Neural cell (in vitro differentiated cells): ENCODE data around the gene FOXL2. TPM values are rescaled to one million over a fixed set of nuclear protein-coding genes. Genes with fewer than 3 reads are reported as not detected.

Experiments used
- H2AFZ ChIP-seq: fragments of 200-600, 300-800 bp; sonication (generic), shearing (Covaris generic); 2 replicates; pipeline ENCODE4 v1.6.0; 2014; ENCODE audit warnings: low read depth, mild to moderate bottlenecking, antibody characterized with exemption, low read length, moderate library complexity
- H3F3A ChIP-seq: fragments of 200-600 bp; shearing (Covaris generic); 2 replicates; pipeline ENCODE4 v1.6.1; 2016; ENCODE audit warnings: mild to moderate bottlenecking, moderate library complexity, mixed read lengths, antibody characterized with exemption, low read length; ENCODE audit not compliant: insufficient read depth, poor library complexity, severe bottlenecking
- H3K27ac ChIP-seq: fragments of 200-600, 300-800 bp; sonication (generic), shearing (Covaris generic); 2 replicates; pipeline ENCODE4 v1.5.1; 2014; ENCODE audit warnings: mild to moderate bottlenecking, low read length, moderate library complexity
- H3K27me3 ChIP-seq: fragments of 300-800, 200-600 bp; sonication (generic), shearing (Covaris generic); 2 replicates; pipeline ENCODE4 v1.6.0; 2014; ENCODE audit warnings: mild to moderate bottlenecking, low read depth, low read length, moderate library complexity; ENCODE audit not compliant: insufficient read depth
- H3K36me3 ChIP-seq: fragments of 300-800, 200-600 bp; sonication (generic), shearing (Covaris generic); 2 replicates; pipeline ENCODE4 v1.5.1; 2014; ENCODE audit warnings: mild to moderate bottlenecking, antibody characterized with exemption, low read length, moderate library complexity; ENCODE audit not compliant: insufficient read depth
- H3K4me2 ChIP-seq: fragments of 300-800, 200-600 bp; sonication (generic), shearing (Covaris generic); 2 replicates; pipeline ENCODE4 v1.6.0; 2014; ENCODE audit warnings: mild to moderate bottlenecking, low read length
- H3K4me3 ChIP-seq: fragments of 300-800, 200-600 bp; sonication (generic), shearing (Covaris generic); 2 replicates; pipeline ENCODE4 v1.5.1; 2014; ENCODE audit warnings: mild to moderate bottlenecking, low read length, moderate library complexity
- H3K79me2 ChIP-seq: fragments of 200-600 bp; shearing (Covaris generic); replicated peaks from 2 replicates; pipeline ENCODE4 v1.6.0; 2014; ENCODE audit warnings: mild to moderate bottlenecking, low read length, moderate library complexity; ENCODE audit not compliant: insufficient read depth
- H3K9ac ChIP-seq: fragments of 300-800, 200-600 bp; sonication (generic), shearing (Covaris generic); 2 replicates; pipeline ENCODE4 v1.6.1; 2016; ENCODE audit warnings: mild to moderate bottlenecking, low read length, mixed read lengths
- H3K9me2 ChIP-seq: fragments of 200-600 bp; shearing (Covaris generic); 2 replicates; pipeline ENCODE4 v1.6.1; 2016; ENCODE audit warnings: mild to moderate bottlenecking, low read length, mixed read lengths; ENCODE audit not compliant: insufficient read depth
- H3K9me3 ChIP-seq: fragments of 200-600, 300-800 bp; sonication (generic), shearing (Covaris generic); 2 replicates; pipeline ENCODE4 v1.6.1; 2016; ENCODE audit warnings: mild to moderate bottlenecking, mixed run types, low read length, moderate library complexity, mixed read lengths
- H4K20me1 ChIP-seq: fragments of 200-600 bp; shearing (Covaris generic); 2 replicates; pipeline ENCODE4 v1.6.1; 2016; ENCODE audit warnings: mild to moderate bottlenecking, mixed run types; ENCODE audit not compliant: insufficient read depth
- EP300 ChIP-seq: fragments of 450-650 bp; conservative IDR thresholded peaks from 2 replicates; pipeline ENCODE4 v1.6.1; 2014; ENCODE audit warnings: antibody characterized with exemption, mild to moderate bottlenecking, moderate library complexity; ENCODE audit not compliant: poor library complexity, severe bottlenecking
- EZH2 ChIP-seq: fragments of 200-600, 300-800 bp; shearing (Covaris generic), sonication (generic); IDR thresholded peaks from 2 replicates; pipeline ENCODE4 v1.6.1; 2014; ENCODE audit warnings: antibody characterized with exemption, low read length, borderline replicate concordance, mild to moderate bottlenecking; ENCODE audit not compliant: insufficient read depth, poor library complexity, severe bottlenecking
- MXI1 ChIP-seq: fragments of 450-650 bp; conservative IDR thresholded peaks from 2 replicates; pipeline ENCODE4 v1.6.1; 2014; ENCODE audit warnings: antibody characterized with exemption, mild to moderate bottlenecking; ENCODE audit not compliant: poor library complexity, severe bottlenecking
- POLR2AphosphoS5 ChIP-seq: IDR thresholded peaks from 2 replicates; pipeline ENCODE4 v1.6.1; 2012
- RAD21 ChIP-seq: fragments of 450-650 bp; conservative IDR thresholded peaks from 2 replicates; pipeline ENCODE4 v1.6.1; 2014; ENCODE audit warnings: antibody characterized with exemption, mild to moderate bottlenecking, moderate library complexity
- SMC3 ChIP-seq: fragments of 450-650 bp; conservative IDR thresholded peaks from 2 replicates; pipeline ENCODE4 v1.6.1; 2014; ENCODE audit warnings: antibody characterized with exemption, mild to moderate bottlenecking, moderate library complexity; ENCODE audit not compliant: poor library complexity
- TAF1 ChIP-seq: IDR thresholded peaks from 2 replicates; pipeline ENCODE4 v1.6.1; 2012; ENCODE audit warnings: low read depth
- polyA plus RNA-seq: library from polyadenylated mRNA; depleted of rRNA; stranded (reverse); fragments of >200 nt; gene quantifications from 2 replicates; pipeline ENCODE4 v1.2.3, GENCODE V29; 2014
- TF ChIP-seq, protein P1 (sequence below): IDR thresholded peaks from 2 replicates; pipeline ENCODE4 v1.6.1; 2012; ENCODE audit warnings: borderline replicate concordance
- TF ChIP-seq, protein P2 (sequence below): fragments of 450-650 bp; IDR thresholded peaks from 2 replicates; pipeline ENCODE4 v1.5.1; 2014; ENCODE audit warnings: antibody characterized with exemption, mild to moderate bottlenecking, moderate library complexity; ENCODE audit not compliant: poor library complexity, severe bottlenecking

The FOXL2 gene
- polyA plus RNA-seq, 1 donor from 2014 or later: not detected

DNA sequence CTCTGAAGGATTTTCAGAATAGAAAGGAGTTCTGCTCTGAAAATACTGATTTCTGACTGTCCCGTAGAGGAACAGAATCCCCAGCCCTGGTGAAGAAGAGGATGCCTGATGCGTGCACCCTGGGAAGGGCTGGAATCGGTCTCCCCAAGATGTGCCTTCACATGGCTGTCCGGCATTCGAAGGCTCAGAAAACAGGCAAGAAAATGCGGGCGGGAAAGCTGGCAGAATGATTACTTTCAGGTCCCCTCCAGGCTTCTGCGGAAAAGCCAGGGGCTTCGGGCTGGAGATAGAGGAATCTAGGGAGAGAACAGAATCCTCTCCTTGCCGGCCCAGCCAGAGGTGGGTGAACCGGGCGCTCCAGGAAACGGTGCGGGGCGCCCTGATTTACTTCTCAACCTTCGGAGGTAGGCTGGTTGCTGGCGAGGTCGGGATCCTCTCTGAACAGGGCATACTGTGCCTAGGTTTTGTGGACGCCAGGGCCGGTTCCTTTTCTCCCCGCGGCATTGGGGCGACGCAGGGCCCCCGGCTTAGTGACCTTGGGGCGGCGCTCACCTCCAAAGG is 2.6 kb upstream of the FOXL2 start:
- H2AFZ ChIP-seq: no peak overlapping the region

DNA sequence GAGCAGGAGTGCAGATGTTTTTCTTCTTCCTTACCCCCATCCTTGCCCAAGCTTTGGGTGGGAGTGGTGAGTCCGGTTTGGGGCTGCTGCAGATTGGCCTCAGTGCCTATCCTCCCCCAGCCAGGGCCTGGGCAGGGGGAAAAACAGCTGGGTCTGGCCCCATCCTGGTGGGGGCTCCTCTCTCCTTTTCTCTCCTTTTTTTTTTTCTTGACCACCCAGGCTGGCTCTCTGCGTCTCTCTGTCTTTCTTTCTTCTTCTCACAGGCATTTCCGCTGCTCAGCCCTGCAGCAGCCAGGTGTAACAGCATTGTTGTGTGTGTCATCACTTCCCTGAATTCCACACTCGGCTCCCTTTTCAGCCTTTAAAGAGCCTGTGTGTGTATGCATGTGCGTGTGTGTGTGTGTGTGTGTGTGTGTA is 2.1 kb upstream of the FOXL2 start:
- no peaks in the 10 kb centered on the region for H3K9me2 ChIP-seq
- H3K27ac ChIP-seq: no peak overlapping the region
- H3K27me3 ChIP-seq: peaks cover 91% of the 10 kb centered on the region

More for the DNA sequence above, 2.6 kb upstream of the FOXL2 start:
- H3F3A ChIP-seq: no peaks in the 10 kb centered on the region
- H3K4me2 ChIP-seq: peak overlapping the region; percentile 46
- H3K9me3 ChIP-seq: no peaks in the 10 kb centered on the region
- no peaks in the 10 kb centered on the region for H4K20me1 ChIP-seq
- H3K27me3 ChIP-seq: peaks cover 86% of the 10 kb centered on the region
- H3K9me2 ChIP-seq: no peaks in the 10 kb centered on the region
- H3K36me3 ChIP-seq: no peaks in the 10 kb centered on the region
- peak; percentile 16 for TF ChIP-seq POLR2AphosphoS5
- TF ChIP-seq, protein P1, sequence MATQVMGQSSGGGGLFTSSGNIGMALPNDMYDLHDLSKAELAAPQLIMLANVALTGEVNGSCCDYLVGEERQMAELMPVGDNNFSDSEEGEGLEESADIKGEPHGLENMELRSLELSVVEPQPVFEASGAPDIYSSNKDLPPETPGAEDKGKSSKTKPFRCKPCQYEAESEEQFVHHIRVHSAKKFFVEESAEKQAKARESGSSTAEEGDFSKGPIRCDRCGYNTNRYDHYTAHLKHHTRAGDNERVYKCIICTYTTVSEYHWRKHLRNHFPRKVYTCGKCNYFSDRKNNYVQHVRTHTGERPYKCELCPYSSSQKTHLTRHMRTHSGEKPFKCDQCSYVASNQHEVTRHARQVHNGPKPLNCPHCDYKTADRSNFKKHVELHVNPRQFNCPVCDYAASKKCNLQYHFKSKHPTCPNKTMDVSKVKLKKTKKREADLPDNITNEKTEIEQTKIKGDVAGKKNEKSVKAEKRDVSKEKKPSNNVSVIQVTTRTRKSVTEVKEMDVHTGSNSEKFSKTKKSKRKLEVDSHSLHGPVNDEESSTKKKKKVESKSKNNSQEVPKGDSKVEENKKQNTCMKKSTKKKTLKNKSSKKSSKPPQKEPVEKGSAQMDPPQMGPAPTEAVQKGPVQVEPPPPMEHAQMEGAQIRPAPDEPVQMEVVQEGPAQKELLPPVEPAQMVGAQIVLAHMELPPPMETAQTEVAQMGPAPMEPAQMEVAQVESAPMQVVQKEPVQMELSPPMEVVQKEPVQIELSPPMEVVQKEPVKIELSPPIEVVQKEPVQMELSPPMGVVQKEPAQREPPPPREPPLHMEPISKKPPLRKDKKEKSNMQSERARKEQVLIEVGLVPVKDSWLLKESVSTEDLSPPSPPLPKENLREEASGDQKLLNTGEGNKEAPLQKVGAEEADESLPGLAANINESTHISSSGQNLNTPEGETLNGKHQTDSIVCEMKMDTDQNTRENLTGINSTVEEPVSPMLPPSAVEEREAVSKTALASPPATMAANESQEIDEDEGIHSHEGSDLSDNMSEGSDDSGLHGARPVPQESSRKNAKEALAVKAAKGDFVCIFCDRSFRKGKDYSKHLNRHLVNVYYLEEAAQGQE: no peak
- no peaks in the 10 kb centered on the region for H3K79me2 ChIP-seq
- H3K4me3 ChIP-seq: peak overlapping the region; percentile 70
- peak overlapping the region; percentile 37 for H3K9ac ChIP-seq
- H3K27ac ChIP-seq: no peak overlapping the region

More for the DNA sequence above, 2.1 kb upstream of the FOXL2 start:
- H3K36me3 ChIP-seq: no peaks in the 10 kb centered on the region
- H3K79me2 ChIP-seq: no peaks in the 10 kb centered on the region
- no peak overlapping the region for H2AFZ ChIP-seq
- H3K4me2 ChIP-seq: no peak overlapping the region
- no peaks in the 10 kb centered on the region for H4K20me1 ChIP-seq
- no peak overlapping the region for H3K9ac ChIP-seq
- no peaks in the 10 kb centered on the region for H3K9me3 ChIP-seq
- H3K4me3 ChIP-seq: no peak overlapping the region
- no peaks in the 10 kb centered on the region for H3F3A ChIP-seq
- TF ChIP-seq EP300 (no peak), EZH2 (no peak), POLR2AphosphoS5 (no peak), MXI1 (no peak), TAF1 (no peak), SMC3 (no peak), RAD21 (no peak)
- TF ChIP-seq, protein P1: no peak
- TF ChIP-seq, protein P2, sequence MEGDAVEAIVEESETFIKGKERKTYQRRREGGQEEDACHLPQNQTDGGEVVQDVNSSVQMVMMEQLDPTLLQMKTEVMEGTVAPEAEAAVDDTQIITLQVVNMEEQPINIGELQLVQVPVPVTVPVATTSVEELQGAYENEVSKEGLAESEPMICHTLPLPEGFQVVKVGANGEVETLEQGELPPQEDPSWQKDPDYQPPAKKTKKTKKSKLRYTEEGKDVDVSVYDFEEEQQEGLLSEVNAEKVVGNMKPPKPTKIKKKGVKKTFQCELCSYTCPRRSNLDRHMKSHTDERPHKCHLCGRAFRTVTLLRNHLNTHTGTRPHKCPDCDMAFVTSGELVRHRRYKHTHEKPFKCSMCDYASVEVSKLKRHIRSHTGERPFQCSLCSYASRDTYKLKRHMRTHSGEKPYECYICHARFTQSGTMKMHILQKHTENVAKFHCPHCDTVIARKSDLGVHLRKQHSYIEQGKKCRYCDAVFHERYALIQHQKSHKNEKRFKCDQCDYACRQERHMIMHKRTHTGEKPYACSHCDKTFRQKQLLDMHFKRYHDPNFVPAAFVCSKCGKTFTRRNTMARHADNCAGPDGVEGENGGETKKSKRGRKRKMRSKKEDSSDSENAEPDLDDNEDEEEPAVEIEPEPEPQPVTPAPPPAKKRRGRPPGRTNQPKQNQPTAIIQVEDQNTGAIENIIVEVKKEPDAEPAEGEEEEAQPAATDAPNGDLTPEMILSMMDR: no peak
